Measurements from ENCODE around the gene RALGPS2.
A peak's percentile ranks its signal among the peaks of the same experiment; 100 is the strongest.
"Not testable (repeated sequence)": the region's sequence is repeated elsewhere in the genome, so short reads cannot be mapped to it uniquely, and the experiment has no call there.

RALGPS2 gene

DNA sequence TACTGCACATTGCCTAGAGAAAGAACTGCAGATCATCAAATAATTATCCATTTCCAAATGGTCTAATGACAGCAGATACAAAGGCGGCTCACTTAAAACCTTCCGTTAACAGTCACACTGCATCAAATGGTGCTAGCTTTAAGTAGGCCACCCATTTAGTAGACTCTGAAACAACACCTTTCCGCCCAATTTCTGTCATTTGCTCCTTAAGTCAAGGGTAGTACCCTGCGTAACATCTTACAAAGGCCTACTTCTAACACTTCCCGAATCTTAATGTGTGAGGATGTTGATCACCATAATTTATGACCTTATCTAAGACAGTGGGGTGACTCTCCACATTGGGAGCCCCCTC, 692 bp upstream of the RALGPS2 start:
- DNase-seq (ENCODE audit: low read depth in 2 of 2), result no peak

GRCh38 chr1:178725466-178726086, 532 bp downstream of the RALGPS2 start:
- no peak for DNase-seq (ENCODE audit: low read depth in 2 of 2)

DNA sequence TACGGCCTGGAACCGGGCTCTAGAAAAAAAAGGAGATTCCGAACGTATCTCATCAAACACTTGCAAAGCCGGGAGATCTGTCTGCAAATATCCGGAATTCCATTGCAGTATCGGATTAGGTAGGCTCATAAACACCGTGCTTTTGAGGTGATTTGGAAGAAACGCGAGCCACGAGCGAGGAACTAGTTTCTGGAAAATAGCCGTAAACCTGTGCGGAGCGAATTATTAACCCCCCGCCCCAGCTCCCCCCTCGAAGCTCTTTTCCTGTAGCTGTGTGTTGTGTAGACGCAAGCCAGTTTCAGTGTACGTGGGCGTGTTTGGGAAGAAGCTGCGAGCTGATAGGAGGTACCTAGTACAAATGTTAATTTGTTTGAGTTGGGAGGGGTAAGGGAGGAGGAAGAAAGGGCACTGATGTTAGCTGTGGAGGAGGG, 1.1 kb downstream of the RALGPS2 start:
- peak in 1 of 2 donors; percentile 12 for DNase-seq (ENCODE audit: low read depth in 2 of 2)

DNA sequence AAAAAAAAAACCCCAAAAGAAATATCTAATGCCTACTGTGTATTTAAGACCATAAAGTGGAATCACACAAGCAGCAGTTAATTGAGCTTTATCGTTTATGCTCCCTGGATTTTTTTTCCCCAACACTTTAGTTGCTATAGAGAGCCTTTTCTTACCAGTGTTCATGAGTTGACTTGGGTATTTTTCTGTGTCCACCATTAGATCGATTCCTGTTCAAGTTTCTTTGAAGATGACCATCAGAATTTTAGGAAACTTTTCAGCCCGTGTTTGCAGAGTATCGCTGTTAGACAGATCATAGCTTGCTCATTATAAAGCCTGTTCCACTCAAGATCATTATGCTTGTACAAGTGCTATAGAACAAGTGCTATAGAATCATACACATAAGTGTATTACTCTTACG, 1.5 kb downstream of the RALGPS2 start:
- DNase-seq (ENCODE audit: low read depth in 2 of 2), result no peak

GRCh38 chr1:178727014-178727895, 2.2 kb downstream of the RALGPS2 start:
- DNase-seq (ENCODE audit: low read depth in 2 of 2), result no peak

DNA sequence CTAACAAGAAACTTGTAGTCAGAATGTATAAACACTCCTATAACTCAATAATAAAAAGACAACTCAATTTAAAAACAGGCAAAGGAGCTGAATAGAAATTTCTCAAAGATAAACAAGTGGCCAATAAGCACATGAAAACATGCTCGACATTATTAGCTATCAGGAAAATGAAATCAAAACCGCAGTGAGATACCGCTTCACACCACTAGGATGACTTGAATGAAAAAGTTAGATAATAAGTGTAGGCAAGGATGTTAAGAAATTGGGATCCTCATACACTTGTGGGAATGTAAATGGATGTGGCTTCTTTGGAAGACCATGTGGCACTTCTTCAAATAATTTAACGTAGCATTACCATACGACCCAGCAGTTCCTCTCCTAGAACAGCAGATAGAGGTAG, 8.9 kb downstream of the RALGPS2 start:
- no peak for DNase-seq (ENCODE audit: low read depth in 2 of 2)

GRCh38 chr1:178738780-178739179, 13.7 kb downstream of the RALGPS2 start:
- no peak for DNase-seq (ENCODE audit: low read depth in 2 of 2)

GRCh38 chr1:178739285-178740045, 14.4 kb downstream of the RALGPS2 start:
- DNase-seq (ENCODE audit: low read depth in 2 of 2), result no peak

GRCh38 chr1:178740491-178740890, 15.4 kb downstream of the RALGPS2 start:
- DNase-seq (ENCODE audit: low read depth in 2 of 2), result no peak

- DNase-seq (ENCODE audit: low read depth in 2 of 2), result no peak
Observed at GRCh38 chr1:178740924-178741323, 15.9 kb downstream of the RALGPS2 start.

DNA sequence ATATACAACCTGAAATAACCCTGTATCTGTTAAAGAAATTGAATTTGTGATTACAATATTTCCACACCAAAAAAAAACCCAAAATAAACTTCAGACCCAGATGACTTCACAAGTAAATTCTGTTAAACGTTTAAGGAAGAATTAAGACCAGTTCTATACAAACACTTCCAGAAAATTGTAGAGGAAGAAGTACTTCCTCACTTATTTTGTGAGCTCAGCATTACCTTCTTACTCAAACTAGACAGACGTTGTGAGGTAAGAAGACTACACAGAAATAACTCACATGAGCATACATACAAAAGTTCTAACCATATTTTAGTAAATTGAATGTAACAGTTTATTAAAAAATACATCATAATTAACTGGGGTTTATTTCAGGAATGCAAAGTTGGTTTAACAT, 18.8 kb downstream of the RALGPS2 start:
- no peak for DNase-seq (ENCODE audit: low read depth in 2 of 2)

DNA sequence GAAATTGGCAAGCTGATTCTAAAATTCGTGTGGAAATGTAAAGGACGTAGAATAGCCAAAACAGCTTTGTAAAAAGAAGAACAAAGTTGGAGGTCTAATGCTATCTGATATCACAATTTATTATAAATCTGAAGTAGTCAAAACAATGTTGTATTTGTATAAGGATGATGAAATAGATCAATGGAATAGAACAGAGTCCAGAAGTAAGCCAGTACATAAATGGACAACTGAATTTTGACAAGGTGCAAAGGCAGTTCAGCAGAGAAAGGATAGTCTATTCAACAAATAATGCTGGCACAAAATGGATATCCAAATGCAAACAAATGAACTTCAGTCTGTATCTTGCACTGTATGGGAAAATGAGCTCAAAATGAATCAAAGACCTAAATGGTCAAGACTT, 20.2 kb downstream of the RALGPS2 start:
- no peak for DNase-seq (ENCODE audit: low read depth in 2 of 2)

DNA sequence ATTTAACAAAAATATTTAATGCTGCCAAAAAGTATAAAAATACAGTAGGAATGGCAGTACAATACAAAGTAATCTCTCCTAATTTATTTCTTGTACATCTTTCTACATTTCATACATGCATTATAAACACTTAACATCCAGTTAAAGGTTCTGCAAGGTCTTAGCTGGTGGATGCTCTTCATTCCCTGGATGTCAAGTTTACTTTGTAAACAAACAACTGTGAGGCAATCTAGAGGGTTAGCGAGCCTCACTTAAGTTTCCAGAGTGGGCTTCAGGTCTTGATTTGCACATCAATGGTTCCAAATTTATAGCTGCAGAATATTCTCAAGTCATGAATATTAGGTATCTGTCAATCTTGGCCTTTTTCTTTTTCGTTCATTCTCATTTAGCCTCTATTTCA, 21.3 kb downstream of the RALGPS2 start:
- no peak for DNase-seq (ENCODE audit: low read depth in 2 of 2)

DNA sequence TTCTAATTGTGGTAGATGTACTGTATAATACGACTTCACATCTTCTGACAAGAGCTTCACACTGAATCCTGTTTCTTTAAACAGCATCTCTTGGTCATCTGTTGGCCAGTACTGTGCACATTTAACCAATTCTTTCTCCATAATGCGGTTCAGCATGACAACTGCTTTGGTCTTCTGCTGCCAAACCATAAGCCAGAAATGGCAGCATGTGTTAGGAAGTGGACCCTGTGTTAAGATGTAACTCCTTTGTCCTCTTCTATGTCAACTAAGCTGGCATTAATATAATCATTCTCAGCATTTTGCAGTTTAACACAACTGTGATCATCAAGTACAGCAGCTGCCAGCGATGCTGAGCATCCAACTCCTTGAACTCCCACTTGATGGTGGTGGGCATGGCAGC, 22.3 kb downstream of the RALGPS2 start:
- DNase-seq (ENCODE audit: low read depth in 2 of 2), result not testable (repeated sequence)

GRCh38 chr1:178749581-178750166, 24.6 kb downstream of the RALGPS2 start:
- no peak for DNase-seq (ENCODE audit: low read depth in 2 of 2)

DNA sequence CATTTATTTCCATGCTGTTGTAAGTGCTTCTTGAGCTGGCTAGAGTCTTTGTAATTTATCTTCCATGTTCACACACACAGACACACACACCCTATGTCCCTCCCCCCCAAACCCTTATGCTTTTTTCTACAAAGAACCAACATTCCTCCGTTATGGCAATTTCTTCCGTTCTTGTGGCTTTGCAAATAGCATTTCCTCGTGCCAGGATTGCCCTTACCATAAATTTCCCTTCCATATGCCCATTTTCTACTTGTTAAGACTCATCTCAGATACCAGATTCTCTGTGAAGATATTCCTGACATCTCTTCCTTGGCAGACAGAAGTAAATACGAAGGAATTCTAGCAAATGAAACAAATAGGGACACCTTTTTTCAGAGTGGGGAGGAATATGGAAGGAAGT, 26.0 kb downstream of the RALGPS2 start:
- no peak for DNase-seq (ENCODE audit: low read depth in 2 of 2)

DNA sequence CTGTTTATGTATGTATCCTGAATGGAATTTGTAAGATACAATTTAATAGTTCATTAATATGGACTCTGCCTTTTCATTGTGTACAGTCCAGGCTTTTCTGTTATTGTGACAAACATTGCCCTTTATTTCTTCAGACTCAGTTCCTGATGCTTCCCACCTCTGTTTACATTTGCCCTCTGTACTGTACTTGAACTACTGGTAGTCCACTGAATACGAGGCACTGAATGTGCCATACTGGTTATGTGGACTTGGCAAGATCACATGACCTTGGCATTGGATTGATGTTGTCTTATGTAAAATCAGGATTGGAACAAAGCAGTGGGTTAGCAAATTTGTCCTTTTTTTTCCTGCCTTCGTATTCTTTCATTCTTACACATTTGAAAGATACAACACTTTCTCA, 27.8 kb downstream of the RALGPS2 start:
- DNase-seq (ENCODE audit: low read depth in 2 of 2), result no peak

- DNase-seq (ENCODE audit: low read depth in 2 of 2), result not testable (repeated sequence)
Observed at GRCh38 chr1:178754655-178755256, 29.7 kb downstream of the RALGPS2 start.

GRCh38 chr1:178768423-178768822, 43.4 kb downstream of the RALGPS2 start:
- DNase-seq (ENCODE audit: low read depth in 2 of 2), result no peak

DNA sequence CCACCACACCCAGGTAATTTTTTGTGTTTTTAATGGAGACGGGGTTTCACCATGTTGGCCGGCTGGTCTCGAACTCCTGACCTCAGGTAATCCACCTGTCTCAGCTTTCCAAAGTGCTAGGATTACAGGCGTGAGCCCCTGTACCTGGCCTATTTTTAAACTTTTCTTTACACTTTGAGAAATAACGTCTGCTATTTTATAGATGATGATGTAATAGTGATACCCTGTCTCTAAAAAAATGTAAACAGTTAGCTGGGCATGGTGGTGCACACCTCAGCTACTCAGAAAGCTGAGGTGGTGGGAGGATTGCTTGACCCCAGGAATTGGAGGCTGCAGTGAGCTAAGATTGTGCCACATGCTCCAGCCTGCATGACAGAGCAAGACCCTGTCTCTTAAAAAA, 47.9 kb downstream of the RALGPS2 start:
- DNase-seq (ENCODE audit: low read depth in 2 of 2), result no peak

GRCh38 chr1:178774263-178774662, 49.2 kb downstream of the RALGPS2 start:
- DNase-seq (ENCODE audit: low read depth in 2 of 2), result no peak

DNA sequence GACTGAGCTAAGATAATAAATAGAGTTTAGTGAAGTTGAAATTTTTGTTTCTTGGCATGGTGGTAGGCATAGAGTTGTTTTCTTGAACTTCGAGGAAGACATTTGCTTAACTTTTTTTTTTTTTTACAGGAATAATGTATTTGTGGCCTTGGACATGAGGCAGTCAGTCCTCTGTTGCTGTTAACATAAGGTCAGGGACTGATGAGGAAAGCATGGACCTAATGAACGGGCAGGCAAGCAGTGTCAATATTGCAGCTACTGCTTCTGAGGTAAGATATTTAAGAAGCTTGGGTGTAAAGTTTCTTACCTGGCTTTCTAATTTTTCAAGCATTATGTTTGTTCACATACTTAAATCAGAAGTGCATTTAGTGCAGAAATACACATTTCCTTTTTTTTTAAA, 51.5 kb downstream of the RALGPS2 start:
- no peak for DNase-seq (ENCODE audit: low read depth in 2 of 2)
